OCI-LY3 (cell line): Measurements from ENCODE around the gene WDFY4.

Experiments used
- H2AFZ ChIP-seq: fragments of 200-600, 300-600 bp; shearing (Covaris generic); 2 replicates; pipeline ENCODE4 v1.6.0; 2014; ENCODE audit warnings: antibody characterized with exemption, low read depth, low read length
- H3K27ac ChIP-seq: fragments of 200-600, 300-600 bp; sonication (generic); 2 replicates; pipeline ENCODE4 v1.5.1; 2014; ENCODE audit warnings: mild to moderate bottlenecking, low read length, moderate library complexity, mixed read lengths
- H3K27me3 ChIP-seq: fragments of 200-600, 300-600 bp; sonication (generic); 2 replicates; pipeline ENCODE4 v1.6.1; 2014; ENCODE audit warnings: low read depth, low read length, mixed read lengths
- H3K36me3 ChIP-seq: fragments of 200-600, 300-600 bp; sonication (generic); replicated peaks from 2 replicates; pipeline ENCODE3; 2014; ENCODE audit warnings: low read depth, low read length, mixed read lengths
- H3K4me1 ChIP-seq: fragments of 300-600, 200-600 bp; sonication (generic); 2 replicates; pipeline ENCODE4 v1.6.1; 2014; ENCODE audit warnings: low read length, mixed read lengths
- H3K4me2 ChIP-seq: fragments of 200-600, 300-600 bp; sonication (generic); 2 replicates; pipeline ENCODE4 v1.6.1; 2014; ENCODE audit warnings: low read length, mixed read lengths
- H3K4me3 ChIP-seq: fragments of 300-600, 200-600 bp; sonication (generic); 2 replicates; pipeline ENCODE4 v1.5.1; 2014; ENCODE audit warnings: antibody characterized with exemption, mild to moderate bottlenecking, low read length, moderate library complexity
- H3K79me2 ChIP-seq: fragments of 300-600, 200-600 bp; shearing (Covaris generic); 2 replicates; pipeline ENCODE4 v1.6.1; 2014; ENCODE audit warnings: mild to moderate bottlenecking, low read length, mixed read lengths
- H3K9ac ChIP-seq: fragments of 300-600, 200-600 bp; shearing (Covaris generic); 2 replicates; pipeline ENCODE4 v1.6.0; 2014; ENCODE audit warnings: mild to moderate bottlenecking, low read length, moderate library complexity
- H3K9me3 ChIP-seq: fragments of 200-600, 300-600 bp; shearing (Covaris generic); 2 replicates; pipeline ENCODE4 v1.6.1; 2014; ENCODE audit warnings: low read length, mixed read lengths; ENCODE audit not compliant: insufficient read depth
- H4K20me1 ChIP-seq: fragments of 200-600, 300-600 bp; sonication (generic); 2 replicates; pipeline ENCODE4 v1.6.1; 2016; ENCODE audit warnings: low read length, mixed read lengths; ENCODE audit not compliant: insufficient read depth
- CTCF ChIP-seq: fragments of 200-600, 300-600 bp; sonication (generic); IDR thresholded peaks from 2 replicates; pipeline ENCODE4 v1.5.1; 2014; ENCODE audit warnings: antibody characterized with exemption, low read length, low read depth
- EZH2phosphoT487 ChIP-seq: fragments of 200-600 bp; shearing (Covaris generic); IDR thresholded peaks from 2 replicates; pipeline ENCODE4 v1.6.1; 2018; ENCODE audit warnings: antibody characterized with exemption, mixed run types, low read depth

The WDFY4 gene

GRCh38 chr10:48780341-48780740 is 95.7 kb downstream of the WDFY4 start:
- no peaks in the 10 kb centered on the region for H3K4me1 ChIP-seq

GRCh38 chr10:48782386-48782785 is 97.7 kb downstream of the WDFY4 start:
- Histone ChIP-seq H3K79me2 (no peaks in the 10 kb centered on the region), H3K4me1 (no peaks in the 10 kb centered on the region), H3K27me3 (no peaks in the 10 kb centered on the region), H3K36me3 (peaks cover 55% of the 10 kb centered on the region), H4K20me1 (no peaks in the 10 kb centered on the region), H3K4me2 (no peak overlapping the region), H3K4me3 (no peak overlapping the region), H3K27ac (no peak overlapping the region), H3K9me3 (no peaks in the 10 kb centered on the region), H3K9ac (no peak overlapping the region), H2AFZ (no peak overlapping the region)
- TF ChIP-seq CTCF, result no peak
- no peak for TF ChIP-seq EZH2phosphoT487

More at GRCh38 chr10:48780341-48780740, 95.7 kb downstream of the WDFY4 start:
- TF ChIP-seq CTCF, result no peak
- TF ChIP-seq EZH2phosphoT487, result no peak
- Histone ChIP-seq H4K20me1 (0 out of 2 replicates have a peak, but pooled peaks cover 6% of the 10 kb centered on the region), H3K36me3 (peaks cover 49% of the 10 kb centered on the region), H3K4me2 (no peak overlapping the region), H3K27me3 (no peaks in the 10 kb centered on the region), H3K27ac (no peak overlapping the region), H3K9me3 (no peaks in the 10 kb centered on the region), H3K4me3 (no peak overlapping the region), H2AFZ (no peak overlapping the region), H3K79me2 (no peaks in the 10 kb centered on the region), H3K9ac (no peak overlapping the region)

GRCh38 chr10:48784031-48784430 is 99.4 kb downstream of the WDFY4 start:
- H3K27ac ChIP-seq, result no peak overlapping the region
- no peaks in the 10 kb centered on the region for H3K9me3 ChIP-seq
- no peak overlapping the region for H2AFZ ChIP-seq
- no peak overlapping the region for H3K4me2 ChIP-seq
- no peaks in the 10 kb centered on the region for H4K20me1 ChIP-seq
- peaks cover 52% of the 10 kb centered on the region for H3K36me3 ChIP-seq
- H3K79me2 ChIP-seq, result no peaks in the 10 kb centered on the region
- H3K9ac ChIP-seq, result no peak overlapping the region
- TF ChIP-seq EZH2phosphoT487 (no peak), CTCF (no peak)
- H3K4me3 ChIP-seq, result no peak overlapping the region
- no peaks in the 10 kb centered on the region for H3K27me3 ChIP-seq
- no peaks in the 10 kb centered on the region for H3K4me1 ChIP-seq

GRCh38 chr10:48785796-48786195 is 101.1 kb downstream of the WDFY4 start:
- Histone ChIP-seq H3K9me3 (no peaks in the 10 kb centered on the region), H3K4me2 (no peak overlapping the region), H3K4me3 (no peak overlapping the region), H2AFZ (no peak overlapping the region), H3K27me3 (no peaks in the 10 kb centered on the region), H4K20me1 (no peaks in the 10 kb centered on the region; the same call in 1 of the 2 replicates), H3K79me2 (peaks cover 1% of the 10 kb centered on the region; the same call in 1 of the 2 replicates), H3K27ac (no peak overlapping the region), H3K4me1 (peaks cover 2% of the 10 kb centered on the region; the same call in 1 of the 2 replicates), H3K9ac (no peak overlapping the region), H3K36me3 (peaks cover 56% of the 10 kb centered on the region)
- no peak for TF ChIP-seq CTCF
- TF ChIP-seq EZH2phosphoT487, result no peak
